ENCODE data around the gene TMC2. TPM values are rescaled to one million over a fixed set of nuclear protein-coding genes. Genes with fewer than 3 reads are reported as not detected.

Gene TMC2
- total RNA-seq, 1 donor from 2014 or later: not detected

- no peak overlapping the region for H3K9ac ChIP-seq
- Mint-ChIP-seq H3K9me3 (no peaks in the 10 kb centered on the region), H3K4me1 (peaks cover 6% of the 10 kb centered on the region), H3K36me3 (no peaks in the 10 kb centered on the region), H3K4me3 (no peak overlapping the region), H3K27me3 (ENCODE audit: insufficient read depth, low read depth) (peaks cover 6% of the 10 kb centered on the region), H3K27ac (no peak overlapping the region)
- no peaks in the 10 kb centered on the region for H3K27me3 ChIP-seq
- no peaks in the 10 kb centered on the region for H3F3A ChIP-seq (ENCODE audit: low read depth)
- TF ChIP-seq EZH2 (IDR thresholded peaks at IDR 0.05): no peak
- TF ChIP-seq EZH2phosphoT487 (IDR thresholded peaks at IDR 0.05): no peak
- no peak for TF ChIP-seq CTCF (IDR thresholded peaks at IDR 0.05)
- H3K79me2 ChIP-seq (ENCODE audit: low read depth): no peaks in the 10 kb centered on the region
- no peaks in the 10 kb centered on the region for H4K20me1 ChIP-seq (ENCODE audit: low read depth)
- no peak overlapping the region for H3K27ac ChIP-seq
- H2AFZ ChIP-seq (replicated peaks): no peak overlapping the region
- no peaks in the 10 kb centered on the region for H3K9me3 ChIP-seq (ENCODE audit: low read depth)
- H3K36me3 ChIP-seq: no peaks in the 10 kb centered on the region
- no peak overlapping the region for H3K4me3 ChIP-seq
- no peak overlapping the region for H3K4me2 ChIP-seq
- DNase-seq (ENCODE audit: low spot score): no peak
- peaks cover 4% of the 10 kb centered on the region for H3K4me1 ChIP-seq
Observed at GRCh38 chr20:2596673-2597279, 60.4 kb downstream of the TMC2 start.

DNA sequence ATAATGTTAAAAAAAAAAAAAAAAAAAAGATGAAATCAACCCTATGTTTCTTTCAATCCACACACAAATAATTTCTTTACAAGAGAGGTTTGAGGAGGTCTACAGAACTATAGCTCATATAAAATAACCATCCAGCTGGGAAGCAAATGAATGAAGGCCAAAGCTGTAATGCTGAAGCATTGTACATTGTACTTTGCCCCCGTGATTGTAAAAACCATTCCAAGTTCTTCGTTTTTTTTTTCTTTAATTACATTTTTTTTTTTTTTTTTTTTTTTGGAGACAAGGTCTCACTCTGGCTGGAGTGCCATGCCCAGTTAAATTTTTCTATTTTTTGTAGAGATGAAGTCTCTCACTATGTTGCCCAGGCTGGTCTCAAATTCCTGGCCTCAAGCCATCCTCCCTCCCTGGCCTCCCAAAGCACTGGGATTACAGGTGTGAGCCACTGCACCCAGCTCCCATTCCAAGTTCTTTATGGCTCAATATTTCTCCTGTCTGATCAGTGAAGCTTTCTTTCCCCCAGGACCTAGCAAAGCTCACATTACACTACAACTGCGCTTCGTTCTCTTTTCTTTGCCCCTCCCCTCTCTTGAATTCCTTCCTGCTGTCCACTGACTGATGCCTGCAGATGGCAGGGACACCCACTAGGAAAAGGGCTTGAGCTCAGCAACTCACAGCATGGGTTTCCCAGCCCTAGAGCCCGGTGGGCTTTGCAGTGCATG lies 63.1 kb downstream of the TMC2 start:
- peak overlapping the region; percentile 88 for H2AFZ ChIP-seq (replicated peaks)
- no peak for TF ChIP-seq EZH2phosphoT487 (IDR thresholded peaks at IDR 0.05)
- no peak for TF ChIP-seq CTCF (IDR thresholded peaks at IDR 0.05)
- H3K36me3 ChIP-seq: no peaks in the 10 kb centered on the region
- H3F3A ChIP-seq (ENCODE audit: low read depth): no peaks in the 10 kb centered on the region
- peak; percentile 70 for DNase-seq (ENCODE audit: low spot score)
- Mint-ChIP-seq H3K27ac (peak overlapping the region; percentile 6), H3K9me3 (no peaks in the 10 kb centered on the region), H3K36me3 (no peaks in the 10 kb centered on the region), H3K4me3 (no peak overlapping the region), H3K4me1 (peaks cover 6% of the 10 kb centered on the region), H3K27me3 (ENCODE audit: insufficient read depth, low read depth) (peaks cover 2% of the 10 kb centered on the region)
- no peak overlapping the region for H3K9ac ChIP-seq
- H3K9me3 ChIP-seq (ENCODE audit: low read depth): no peaks in the 10 kb centered on the region
- H3K4me3 ChIP-seq: no peak overlapping the region
- no peaks in the 10 kb centered on the region for H4K20me1 ChIP-seq (ENCODE audit: low read depth)
- peak overlapping the region; percentile 3 for H3K4me2 ChIP-seq
- H3K79me2 ChIP-seq (ENCODE audit: low read depth): no peaks in the 10 kb centered on the region
- H3K4me1 ChIP-seq: peaks cover 4% of the 10 kb centered on the region
- H3K27ac ChIP-seq: no peak overlapping the region
- H3K27me3 ChIP-seq: no peaks in the 10 kb centered on the region

- Histone ChIP-seq H4K20me1 (ENCODE audit: low read depth) (no peaks in the 10 kb centered on the region), H3K4me3 (no peak overlapping the region), H3F3A (ENCODE audit: low read depth) (no peaks in the 10 kb centered on the region), H3K9ac (no peak overlapping the region), H3K79me2 (ENCODE audit: low read depth) (no peaks in the 10 kb centered on the region), H3K36me3 (no peaks in the 10 kb centered on the region), H3K27ac (no peak overlapping the region), H3K4me2 (no peak overlapping the region), H2AFZ (replicated peaks) (no peak overlapping the region), H3K4me1 (peaks cover 4% of the 10 kb centered on the region), H3K9me3 (ENCODE audit: low read depth) (peaks cover 7% of the 10 kb centered on the region), H3K27me3 (no peaks in the 10 kb centered on the region)
- H3K9me3 Mint-ChIP-seq: peaks cover 10% of the 10 kb centered on the region
- H3K4me1 Mint-ChIP-seq: peaks cover 6% of the 10 kb centered on the region
- H3K27me3 Mint-ChIP-seq (ENCODE audit: insufficient read depth, low read depth): no peaks in the 10 kb centered on the region
- no peak for TF ChIP-seq EZH2 (IDR thresholded peaks at IDR 0.05)
- no peak for TF ChIP-seq CTCF (IDR thresholded peaks at IDR 0.05)
- no peaks in the 10 kb centered on the region for H3K36me3 Mint-ChIP-seq
- H3K27ac Mint-ChIP-seq: no peak overlapping the region
- no peak for DNase-seq (ENCODE audit: low spot score)
- no peak overlapping the region for H3K4me3 Mint-ChIP-seq
Observed at GRCh38 chr20:2602046-2602735, 65.8 kb downstream of the TMC2 start.

All from neural progenitor cell (in vitro differentiated cells).